HT1080 (cell line): ENCODE results near the gene RND2. TPM values are rescaled to one million over a fixed set of nuclear protein-coding genes. Genes with fewer than 3 reads are reported as not detected.
A peak's percentile ranks its signal among the peaks of the same experiment; 100 is the strongest.

Experiments
- DNase-seq: peaks from one replicate; pipeline ENCODE4 v3.0.0-alpha.2; 2015; ENCODE audit warnings: low read depth
- total RNA-seq: library from RNA; depleted of rRNA; stranded (reverse); fragments of >200 nt; shearing (Covaris generic); gene quantifications from 2 replicates; pipeline ENCODE4 v1.2.3, GENCODE V29; 2014

RND2 gene
- total RNA-seq, 1 experiment from 2014 or later, result 0.11 TPM

- peak; percentile 80 for DNase-seq
Measured at GRCh38 chr17:43003542-43004172, 21.4 kb upstream of the RND2 start.

- DNase-seq, result peak; percentile 82
Measured at GRCh38 chr17:43006639-43007551, 18.1 kb upstream of the RND2 start, which contains the start of gene IFI35. Gene IFI35 (plus strand): TSS chr17:43006784. CDS start chr17:43006948, 164 bp downstream.

GRCh38 chr17:43010667-43011308 lies 14.2 kb upstream of the RND2 start:
- DNase-seq, result no peak

- DNase-seq, result no peak
Measured at GRCh38 chr17:43011728-43012472, 13.1 kb upstream of the RND2 start.

DNA sequence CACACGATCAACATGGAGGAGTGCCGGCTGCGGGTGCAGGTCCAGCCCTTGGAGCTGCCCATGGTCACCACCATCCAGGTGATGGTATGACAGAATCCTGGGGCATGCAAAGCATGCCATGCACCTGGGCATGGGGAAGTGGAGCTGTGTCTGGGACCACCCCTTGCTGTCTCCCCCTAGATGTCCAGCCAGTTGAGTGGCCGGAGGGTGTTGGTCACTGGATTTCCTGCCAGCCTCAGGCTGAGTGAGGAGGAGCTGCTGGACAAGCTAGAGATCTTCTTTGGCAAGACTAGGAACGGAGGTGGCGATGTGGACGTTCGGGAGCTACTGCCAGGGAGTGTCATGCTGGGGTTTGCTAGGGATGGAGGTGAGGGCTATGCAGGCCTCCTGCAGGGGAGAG lies 11.7 kb upstream of the RND2 start:
- no peak for DNase-seq

DNA sequence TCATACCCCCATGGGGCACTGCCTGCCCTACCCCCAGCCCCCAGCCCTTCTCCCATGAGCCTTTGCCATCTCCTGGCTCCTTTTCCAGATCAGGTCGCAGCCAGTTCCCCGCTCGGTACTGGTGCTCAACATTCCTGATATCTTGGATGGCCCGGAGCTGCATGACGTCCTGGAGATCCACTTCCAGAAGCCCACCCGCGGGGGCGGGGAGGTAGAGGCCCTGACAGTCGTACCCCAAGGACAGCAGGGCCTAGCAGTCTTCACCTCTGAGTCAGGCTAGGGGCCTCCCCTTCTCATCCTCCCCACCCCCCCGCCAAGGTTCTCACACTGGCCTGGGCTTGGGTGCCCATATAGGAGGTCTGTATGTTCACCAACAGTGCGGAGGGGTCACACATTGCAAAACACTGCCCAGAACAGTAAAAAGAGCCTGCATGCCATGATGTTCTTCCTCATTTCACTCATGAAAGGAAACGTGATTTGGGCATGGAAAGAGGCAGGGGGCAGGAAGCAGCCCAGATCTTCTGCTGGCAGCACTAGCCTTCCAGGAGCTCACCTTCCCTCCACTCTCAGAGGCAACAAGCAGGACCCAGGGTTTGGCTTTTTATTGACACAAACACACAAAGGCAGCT lies 10.9 kb upstream of the RND2 start:
- DNase-seq, result no peak

DNA sequence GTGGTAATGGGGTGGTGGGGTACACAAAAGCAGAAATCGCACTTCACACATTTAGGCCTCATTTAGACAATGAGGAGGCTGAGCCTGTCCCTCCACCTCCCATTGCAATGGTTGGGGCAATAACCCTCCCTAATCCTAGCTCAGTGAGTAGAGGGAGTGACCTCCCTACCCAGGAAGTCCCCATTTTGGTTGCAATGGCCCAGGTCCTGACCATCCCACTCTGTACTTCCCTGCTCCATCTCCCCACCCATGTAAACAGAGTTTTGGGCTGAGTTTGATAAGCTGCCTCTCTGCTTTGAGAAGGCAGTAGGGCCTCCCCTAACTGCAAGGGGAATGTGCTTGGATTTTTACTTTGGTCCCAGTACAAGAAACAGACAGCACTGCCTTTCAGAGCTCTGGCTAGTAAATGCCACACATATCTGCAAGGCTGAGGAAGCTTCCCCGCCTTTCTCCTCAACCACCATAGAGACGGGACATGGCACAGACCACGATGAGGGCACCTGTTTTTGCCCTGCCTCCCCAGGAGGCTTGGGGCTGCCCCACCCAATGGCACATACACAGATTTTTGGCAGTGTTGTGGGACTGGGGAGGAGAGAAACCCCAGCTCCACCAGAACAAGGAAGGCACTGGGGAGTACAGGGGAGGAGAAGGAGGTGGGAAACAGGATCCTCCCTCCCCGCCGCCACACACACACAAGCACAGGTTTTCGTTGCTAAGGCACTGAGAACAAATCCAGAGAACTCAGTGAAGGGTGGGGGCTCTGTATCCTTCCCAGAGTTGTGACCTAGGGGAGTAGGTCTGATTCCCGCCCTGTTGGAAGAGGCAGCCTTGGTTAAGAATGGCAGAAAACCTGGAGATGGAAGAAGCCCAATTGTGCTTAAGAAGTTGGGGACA lies 10.1 kb upstream of the RND2 start:
- DNase-seq, result no peak

DNA sequence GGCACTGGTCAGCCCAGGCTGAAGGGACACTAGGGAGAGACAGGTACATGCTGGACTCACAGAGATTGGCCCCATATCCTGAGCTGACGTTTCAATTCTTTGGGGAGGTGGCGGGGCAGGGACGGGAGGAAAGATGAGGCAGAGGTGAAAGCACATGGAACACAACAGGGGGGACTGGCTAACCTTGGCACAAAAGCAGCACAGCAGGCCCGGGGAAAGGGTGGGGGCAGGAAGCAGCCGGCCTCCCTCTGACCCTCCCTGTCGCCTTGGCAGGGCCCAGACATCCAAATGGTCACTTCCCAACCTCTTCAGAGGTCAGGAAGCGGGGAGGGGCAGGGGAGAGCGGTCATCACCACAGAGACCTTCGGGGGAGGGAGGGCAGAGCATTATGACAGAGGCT lies 9.5 kb upstream of the RND2 start:
- DNase-seq, result no peak

DNA sequence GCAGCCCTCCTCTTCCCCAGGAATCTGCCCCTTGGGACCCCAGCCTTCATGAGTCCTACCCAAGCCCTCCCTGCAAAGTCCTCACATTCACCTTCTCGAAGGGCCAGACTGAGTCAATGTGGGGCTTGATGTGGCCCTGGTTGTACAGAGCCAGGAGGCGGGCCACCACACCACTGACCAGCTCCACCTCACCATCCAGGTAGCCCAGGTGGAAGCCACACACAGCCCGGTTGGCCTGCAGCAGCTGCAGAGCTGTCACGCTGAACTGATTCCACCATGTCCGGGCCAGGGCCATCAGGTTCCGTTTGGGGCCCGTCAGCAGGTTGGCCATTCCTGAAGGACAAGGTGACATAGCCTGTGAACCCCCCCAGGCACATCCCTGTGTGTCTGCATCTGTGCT lies 8.8 kb upstream of the RND2 start:
- DNase-seq, result no peak

- DNase-seq, result peak; percentile 13
Measured at GRCh38 chr17:43018008-43018853, 6.8 kb upstream of the RND2 start.

GRCh38 chr17:43018932-43019331 lies 6.1 kb upstream of the RND2 start:
- no peak for DNase-seq

GRCh38 chr17:43019418-43019817 lies 5.6 kb upstream of the RND2 start:
- no peak for DNase-seq

- DNase-seq, result no peak
Measured at GRCh38 chr17:43020030-43020621, 4.9 kb upstream of the RND2 start.

DNA sequence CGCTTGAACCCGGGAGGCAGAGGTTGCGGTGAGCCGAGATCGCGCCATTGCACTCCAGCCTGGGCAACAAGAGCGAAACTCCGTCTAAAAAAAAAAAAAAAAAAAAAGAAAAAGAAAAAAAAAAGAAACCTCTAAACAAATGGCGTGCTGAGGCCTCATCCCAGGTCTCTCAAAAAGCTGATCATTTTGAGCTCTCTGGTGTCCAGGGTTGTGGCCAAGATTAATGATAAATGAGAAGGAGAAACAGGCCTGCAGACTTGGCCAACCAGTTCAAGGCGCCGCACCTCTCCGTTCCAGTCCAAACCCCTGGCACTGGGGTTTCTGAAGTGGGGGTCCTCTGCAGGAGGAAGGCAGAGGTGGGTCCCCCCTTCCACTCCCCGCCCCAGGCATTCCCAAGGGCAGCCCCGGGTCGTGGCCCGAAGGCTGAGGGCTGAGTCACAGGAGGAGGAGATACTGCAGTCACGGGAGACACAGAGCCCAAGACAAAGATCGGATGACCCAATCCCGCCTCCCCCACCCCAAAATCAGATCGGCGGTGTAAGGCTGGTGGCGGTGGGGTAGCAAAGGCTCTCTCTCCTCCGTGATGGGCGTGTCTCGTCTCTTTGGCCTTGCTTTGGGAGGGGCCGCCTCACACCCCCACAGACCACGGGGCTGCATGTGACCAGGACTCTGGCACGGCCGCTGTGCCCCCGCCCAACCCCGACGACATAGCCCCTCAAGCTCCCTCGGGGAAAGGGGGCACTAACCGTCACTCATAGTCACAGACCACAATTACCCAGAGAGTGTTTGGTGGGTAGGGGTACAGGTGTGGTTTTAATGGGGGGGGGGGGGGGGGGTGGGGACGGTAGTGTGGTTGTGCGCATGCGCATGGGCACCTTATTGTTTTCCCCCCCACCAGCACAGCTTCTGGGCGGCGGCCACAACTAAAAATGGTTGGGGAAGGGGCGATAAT lies 4.0 kb upstream of the RND2 start:
- peak; percentile 71 for DNase-seq

- peak; percentile 70 for DNase-seq
Measured at GRCh38 chr17:43021741-43022512, 3.1 kb upstream of the RND2 start, which contains the start of gene VAT1. Gene VAT1 (minus strand): TSS chr17:43022385. CDS start chr17:43022322, 63 bp downstream.

- no peak for DNase-seq
Measured at GRCh38 chr17:43025290-43025657, 243 bp downstream of the RND2 start.
